Breast epithelium (tissue), 3 donors: ENCODE results near the gene FAM9A.

ENCODE experiments used
- CTCF ChIP-seq, 3 donors: fragments of 450-650 bp; IDR thresholded peaks; one replicate each; pipeline ENCODE4 v1.5.1; 2016 to 2017; ENCODE audit warnings: antibody characterized with exemption in 3 of 3, mild to moderate bottlenecking in 3 of 3, moderate library complexity in 3 of 3
- POLR2AphosphoS5 ChIP-seq, 3 donors: sonication (generic); formaldehyde crosslinking; IDR thresholded peaks; one replicate each; pipeline ENCODE4 v1.6.1; 2017; ENCODE audit warnings: antibody characterized with exemption in 3 of 3

DNA sequence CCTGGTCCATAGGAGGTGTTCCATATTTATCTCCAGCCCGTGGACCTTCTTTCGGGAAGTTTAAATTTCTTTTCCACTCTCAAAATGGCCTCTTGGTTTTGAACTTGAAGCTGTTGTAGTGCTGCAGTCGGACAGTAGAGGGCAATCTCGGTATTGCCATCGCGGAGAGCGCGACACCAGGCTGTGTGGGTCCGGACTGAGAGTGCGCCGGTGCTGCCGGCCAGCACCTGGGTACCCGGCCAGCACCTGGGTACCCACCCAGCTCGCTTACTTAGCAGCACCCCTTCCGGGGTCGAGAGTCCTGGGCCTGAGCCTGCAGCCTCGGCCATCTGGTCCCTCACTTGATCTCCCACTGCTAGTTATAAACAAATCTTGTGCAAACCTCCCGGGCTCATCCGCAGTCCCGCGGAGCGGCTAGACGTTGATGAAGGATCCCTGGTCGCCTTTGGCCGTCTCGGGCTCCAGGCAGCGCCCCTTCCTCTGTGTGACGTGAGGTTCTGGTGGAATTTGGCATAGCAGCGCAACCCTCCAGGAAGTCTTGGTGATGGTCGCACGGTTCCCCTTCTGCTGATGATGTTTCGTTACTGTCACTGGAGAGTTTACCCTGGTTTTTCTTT, 18.0 kb downstream of the FAM9A start:
- no peak for TF ChIP-seq POLR2AphosphoS5 (IDR thresholded peaks at IDR 0.05)
- no peak for TF ChIP-seq CTCF (IDR thresholded peaks at IDR 0.05)
